SU-DHL-6 (cell line): Measurements from ENCODE around the gene TMPRSS9.
"Not testable (repeated sequence)": the region's sequence is repeated elsewhere in the genome, so short reads cannot be mapped to it uniquely, and the experiment has no call there.

Source experiments
- CTCF ChIP-seq: fragments of 200-600 bp; sonication (generic); IDR thresholded peaks from one replicate; pipeline ENCODE4 v1.5.1; 2017; ENCODE audit warnings: antibody characterized with exemption, mild to moderate bottlenecking, low read length, moderate library complexity; ENCODE audit not compliant: insufficient read depth, poor library complexity, severe bottlenecking
- EZH2phosphoT487 ChIP-seq: fragments of 200-600 bp; sonication (generic), shearing (Covaris generic); conservative IDR thresholded peaks from 2 replicates; pipeline ENCODE4 v1.6.1; 2018; ENCODE audit warnings: mild to moderate bottlenecking, antibody characterized with exemption, low read length, moderate library complexity, mixed read lengths

- not testable (repeated sequence) for TF ChIP-seq CTCF, EZH2phosphoT487
These were observed 32.8 kb downstream of the TMPRSS9 start for GRCh38 chr19:2392899-2393298.
